Mononuclear cell (primary cell): Measurements from ENCODE around the gene FLOT2. TPM values are rescaled to one million over a fixed set of nuclear protein-coding genes. Genes with fewer than 3 reads are reported as not detected.
"Not testable (repeated sequence)": the region's sequence is repeated elsewhere in the genome, so short reads cannot be mapped to it uniquely, and the experiment has no call there.

ENCODE experiments used
- H3K27me3 ChIP-seq: 2 replicates; pipeline ENCODE4 v1.6.0; 2011; ENCODE audit warnings: low read length, control low read depth; ENCODE audit not compliant: insufficient read depth
- H3K4me1 ChIP-seq: 2 replicates; pipeline ENCODE4 v1.5.1; 2011; ENCODE audit warnings: mild to moderate bottlenecking, low read length, control low read depth; ENCODE audit not compliant: insufficient read depth
- H3K4me3 ChIP-seq: 2 replicates; pipeline ENCODE4 v1.5.1; 2011; ENCODE audit warnings: mild to moderate bottlenecking, low read length, moderate library complexity
- H3K9me3 ChIP-seq: 2 replicates; pipeline ENCODE4 v1.5.1; 2011; ENCODE audit warnings: low read depth, mild to moderate bottlenecking, control low read depth, low read length
- total RNA-seq: library from RNA; depleted of rRNA; stranded (reverse); fragments of >200 nt; gene quantifications from one replicate; pipeline ENCODE4 v1.2.3, GENCODE V29; 2012

The FLOT2 gene
- total RNA-seq, 1 donor, result 52.7 TPM

- Histone ChIP-seq H3K4me3 (peak overlapping the region; percentile 2), H3K4me1 (peaks cover 86% of the 10 kb centered on the region)
- H3K27me3 ChIP-seq, H3K9me3 ChIP-seq: not testable (repeated sequence)
Observed at GRCh38 chr17:28893248-28894183, 4.0 kb downstream of the FLOT2 start.

- Histone ChIP-seq H3K4me1 (peaks cover 77% of the 10 kb centered on the region), H3K27me3 (no peaks in the 10 kb centered on the region), H3K9me3 (no peaks in the 10 kb centered on the region), H3K4me3 (no peak overlapping the region)
Observed at GRCh38 chr17:28892024-28892423, 5.5 kb downstream of the FLOT2 start.

DNA sequence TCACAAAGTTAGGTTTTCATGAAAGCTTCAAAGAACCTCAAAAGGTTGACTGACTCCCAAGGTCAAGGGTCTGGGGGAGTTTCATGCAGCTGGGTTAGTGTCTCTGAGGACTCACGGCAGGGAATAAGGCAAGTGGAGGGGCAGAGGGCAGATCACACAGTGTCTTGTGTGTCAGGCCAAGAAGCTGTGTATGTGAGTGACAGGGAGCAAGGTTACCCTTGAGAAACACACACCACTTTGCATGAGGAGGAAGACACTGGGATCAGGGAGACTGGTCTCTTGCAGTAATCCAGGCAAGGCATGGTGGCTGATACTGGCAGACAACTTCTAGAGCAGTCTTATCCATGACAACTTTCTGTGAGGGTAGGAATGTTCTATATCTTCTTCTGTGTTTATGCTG, 6.3 kb downstream of the FLOT2 start:
- peaks cover 69% of the 10 kb centered on the region for H3K4me1 ChIP-seq
- no peaks in the 10 kb centered on the region for H3K27me3 ChIP-seq
- H3K4me3 ChIP-seq, result no peak overlapping the region
- no peaks in the 10 kb centered on the region for H3K9me3 ChIP-seq

GRCh38 chr17:28889996-28890395, 7.5 kb downstream of the FLOT2 start:
- H3K9me3 ChIP-seq, result no peaks in the 10 kb centered on the region
- no peaks in the 10 kb centered on the region for H3K27me3 ChIP-seq
- no peak overlapping the region for H3K4me3 ChIP-seq
- peaks cover 57% of the 10 kb centered on the region for H3K4me1 ChIP-seq

- Histone ChIP-seq H3K27me3 (no peaks in the 10 kb centered on the region), H3K9me3 (no peaks in the 10 kb centered on the region), H3K4me3 (no peak overlapping the region), H3K4me1 (peaks cover 45% of the 10 kb centered on the region)
Observed at GRCh38 chr17:28888832-28889231, 8.7 kb downstream of the FLOT2 start.

DNA sequence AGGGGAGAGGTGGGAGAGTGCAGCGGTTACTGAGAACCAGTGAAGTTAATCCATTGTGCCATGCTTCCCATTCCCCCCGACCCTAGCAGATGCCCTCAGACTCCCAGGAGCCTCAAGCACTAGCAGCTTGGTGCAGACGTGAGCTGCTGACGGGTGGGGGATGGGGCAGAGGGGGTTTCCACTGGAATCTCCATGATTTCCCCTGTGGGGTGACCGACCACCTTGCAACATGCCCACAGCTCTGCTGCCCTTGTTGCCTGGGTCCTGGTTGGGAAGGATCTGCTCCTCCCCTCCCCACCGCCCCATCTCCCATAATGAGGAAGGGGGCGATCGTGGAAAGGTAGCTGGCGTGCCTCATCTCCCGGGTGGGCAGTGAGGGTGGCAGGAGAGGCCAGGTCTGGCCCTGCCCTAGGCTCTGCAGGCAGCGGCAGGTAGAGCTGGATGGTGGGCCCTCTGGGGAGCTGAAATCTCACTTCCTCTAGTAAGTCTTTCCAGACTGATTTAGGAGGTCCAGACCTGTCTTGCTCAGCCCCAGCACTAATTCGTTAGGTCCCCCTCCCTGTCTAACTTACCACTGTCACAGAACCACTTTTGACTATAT, 9.6 kb downstream of the FLOT2 start:
- Histone ChIP-seq H3K27me3 (no peaks in the 10 kb centered on the region), H3K4me1 (peaks cover 36% of the 10 kb centered on the region), H3K4me3 (no peak overlapping the region), H3K9me3 (no peaks in the 10 kb centered on the region)

DNA sequence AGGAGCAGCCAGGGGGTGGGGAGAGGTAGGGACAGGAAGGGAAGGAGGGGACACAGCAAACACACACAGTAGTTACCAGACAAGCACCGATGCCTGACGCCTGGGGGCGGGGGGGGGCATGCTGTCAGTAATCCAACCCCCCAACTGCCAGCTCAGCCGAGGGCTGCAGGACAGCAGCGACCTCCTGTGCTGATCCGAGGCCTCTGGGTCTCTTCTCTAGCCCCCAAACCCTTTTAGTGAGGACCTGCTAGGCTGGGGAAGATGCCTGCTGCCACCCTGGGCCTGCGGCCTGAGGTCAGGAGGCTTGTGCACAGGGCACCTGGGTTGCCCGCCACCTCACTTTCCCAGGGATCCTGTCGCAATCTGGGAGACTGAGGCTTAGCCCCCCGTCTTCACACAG, 11.6 kb downstream of the FLOT2 start:
- Histone ChIP-seq H3K4me3 (no peak overlapping the region), H3K9me3 (no peaks in the 10 kb centered on the region), H3K27me3 (no peaks in the 10 kb centered on the region), H3K4me1 (peaks cover 16% of the 10 kb centered on the region)

DNA sequence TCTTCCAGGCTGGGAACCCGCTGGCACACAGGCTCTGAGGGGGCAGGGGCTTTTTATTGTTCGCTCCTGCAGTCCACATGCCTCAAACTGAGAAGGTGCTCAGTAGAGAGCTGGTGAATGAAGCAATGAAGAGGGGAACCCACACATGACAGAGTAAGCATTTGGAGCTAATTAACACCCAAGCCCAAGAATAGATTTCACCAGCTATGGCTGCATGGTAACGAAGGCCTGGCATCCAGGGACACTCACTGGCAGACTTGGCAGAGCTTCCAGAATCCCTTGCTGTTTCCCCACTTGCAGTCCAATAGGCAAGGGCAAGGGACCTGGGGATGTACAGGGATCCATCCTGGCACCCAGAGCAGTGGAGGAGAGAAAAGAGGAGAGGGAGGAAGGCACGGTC, 12.2 kb downstream of the FLOT2 start:
- Histone ChIP-seq H3K9me3 (no peaks in the 10 kb centered on the region), H3K4me1 (peaks cover 12% of the 10 kb centered on the region), H3K27me3 (no peaks in the 10 kb centered on the region), H3K4me3 (no peak overlapping the region)

DNA sequence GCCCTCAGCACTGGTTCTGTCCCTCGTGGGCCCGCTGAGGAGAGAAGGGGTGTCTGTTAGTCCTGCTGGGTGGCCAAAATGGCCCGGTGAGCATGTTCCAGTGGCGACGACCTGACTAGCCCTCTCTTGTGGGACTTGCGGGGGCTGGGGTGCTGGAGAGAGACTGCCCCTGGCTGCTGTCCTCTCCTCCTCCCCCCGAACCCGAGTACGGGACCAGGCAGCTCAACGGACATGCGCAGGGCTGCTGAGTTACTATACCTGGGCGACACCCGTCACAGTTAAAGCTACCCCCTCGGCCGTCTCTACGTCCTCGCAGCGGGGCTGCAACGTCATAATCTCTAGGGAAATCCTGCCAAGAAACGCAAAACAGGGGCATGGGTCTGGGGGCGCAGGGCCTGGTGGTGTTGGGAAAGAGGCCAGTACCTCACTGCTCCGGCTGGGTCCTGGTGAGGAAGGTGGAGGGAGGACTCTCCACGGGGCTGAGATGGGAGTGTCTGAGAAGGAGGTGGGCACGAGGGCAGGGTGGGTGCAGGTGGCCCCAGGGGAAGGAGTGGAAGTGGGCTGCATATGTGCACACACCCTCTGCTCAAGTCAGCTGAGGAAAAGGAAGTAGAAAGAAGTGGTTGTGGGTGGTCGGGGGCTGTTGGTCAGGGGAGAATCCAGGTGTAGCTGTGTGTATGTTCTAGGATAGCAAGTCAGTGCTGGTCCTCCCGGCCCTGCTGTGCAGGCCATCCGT, 13.4 kb downstream of the FLOT2 start:
- no peak overlapping the region for H3K4me3 ChIP-seq
- H3K27me3 ChIP-seq, result no peaks in the 10 kb centered on the region
- no peaks in the 10 kb centered on the region for H3K4me1 ChIP-seq
- no peaks in the 10 kb centered on the region for H3K9me3 ChIP-seq

DNA sequence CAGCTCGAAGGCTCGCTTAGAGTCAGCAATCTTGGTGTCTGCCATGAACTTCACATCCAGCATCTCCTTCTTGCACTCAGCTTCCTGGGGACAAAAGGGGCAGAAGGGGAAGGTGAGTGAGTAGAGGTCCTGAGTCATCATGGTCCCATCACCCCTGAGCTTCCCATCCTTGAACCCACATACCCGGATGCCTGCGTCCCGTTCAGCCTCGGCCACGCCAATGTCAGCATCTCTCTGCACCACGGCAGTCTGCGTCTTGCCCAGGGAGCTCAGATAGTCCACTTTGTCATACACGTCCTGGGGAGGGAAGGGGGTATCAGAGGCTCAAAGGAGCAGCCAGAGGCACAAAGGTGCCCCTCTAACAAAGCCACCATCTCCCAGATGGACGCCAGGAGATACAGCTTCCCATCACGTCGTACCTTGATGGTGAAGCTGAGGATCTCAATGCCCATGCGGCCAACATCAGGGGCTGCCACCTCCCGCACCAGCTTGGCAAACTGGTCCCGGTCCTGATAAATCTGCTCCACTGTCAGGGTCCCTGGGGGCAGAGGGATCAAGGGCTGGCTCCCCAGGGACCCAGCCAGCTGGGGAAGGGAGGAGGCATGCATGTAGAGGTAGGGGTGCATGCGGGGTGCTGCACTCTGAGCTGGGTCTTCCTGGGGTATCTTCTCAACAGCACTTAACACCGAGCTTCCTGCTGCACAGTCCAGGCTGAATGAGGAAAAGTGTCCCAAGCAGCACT, 15.2 kb downstream of the FLOT2 start:
- Histone ChIP-seq H3K4me3 (no peak overlapping the region), H3K4me1 (no peaks in the 10 kb centered on the region), H3K9me3 (no peaks in the 10 kb centered on the region), H3K27me3 (no peaks in the 10 kb centered on the region)

GRCh38 chr17:28881533-28882056, 15.9 kb downstream of the FLOT2 start:
- no peak overlapping the region for H3K4me3 ChIP-seq
- no peaks in the 10 kb centered on the region for H3K27me3 ChIP-seq
- no peaks in the 10 kb centered on the region for H3K4me1 ChIP-seq
- no peaks in the 10 kb centered on the region for H3K9me3 ChIP-seq

GRCh38 chr17:28880572-28880945, 17.0 kb downstream of the FLOT2 start:
- H3K4me1 ChIP-seq, result no peaks in the 10 kb centered on the region
- no peak overlapping the region for H3K4me3 ChIP-seq
- H3K9me3 ChIP-seq, result no peaks in the 10 kb centered on the region
- no peaks in the 10 kb centered on the region for H3K27me3 ChIP-seq

DNA sequence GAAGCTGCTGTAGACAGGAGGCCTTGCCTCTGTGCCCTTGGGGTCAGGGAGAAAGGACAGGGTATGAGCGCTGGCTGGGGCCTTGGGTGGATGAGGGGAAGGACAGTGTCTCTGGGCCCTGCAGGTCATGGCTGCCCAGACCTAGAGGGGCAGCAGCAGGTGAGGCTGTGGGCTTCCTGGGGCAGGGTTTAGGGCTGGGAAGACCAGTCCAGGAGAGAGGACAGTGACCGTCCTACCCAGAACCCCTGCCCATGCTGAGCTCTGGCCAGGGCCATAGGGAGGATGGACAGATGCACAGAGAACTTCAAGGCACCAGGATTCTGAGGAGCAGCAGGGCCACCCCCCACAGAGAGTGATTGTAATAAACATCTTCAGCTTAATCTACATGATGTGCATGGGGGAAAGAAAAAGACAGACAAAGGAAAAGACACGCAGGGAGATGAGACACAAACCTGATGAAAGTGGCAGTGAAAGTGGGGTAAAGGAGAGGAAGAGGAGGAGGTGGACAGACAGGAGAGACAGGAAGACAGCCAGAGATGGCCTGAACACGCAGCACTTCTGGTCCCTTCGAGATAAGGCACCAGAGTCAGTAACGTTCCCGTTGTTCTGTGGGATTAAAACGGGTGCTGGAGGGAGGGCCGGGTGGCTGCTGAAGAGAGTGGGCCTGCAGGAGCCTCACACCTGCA, 17.5 kb downstream of the FLOT2 start:
- Histone ChIP-seq H3K27me3 (no peaks in the 10 kb centered on the region), H3K9me3 (no peaks in the 10 kb centered on the region), H3K4me1 (no peaks in the 10 kb centered on the region), H3K4me3 (no peak overlapping the region)

DNA sequence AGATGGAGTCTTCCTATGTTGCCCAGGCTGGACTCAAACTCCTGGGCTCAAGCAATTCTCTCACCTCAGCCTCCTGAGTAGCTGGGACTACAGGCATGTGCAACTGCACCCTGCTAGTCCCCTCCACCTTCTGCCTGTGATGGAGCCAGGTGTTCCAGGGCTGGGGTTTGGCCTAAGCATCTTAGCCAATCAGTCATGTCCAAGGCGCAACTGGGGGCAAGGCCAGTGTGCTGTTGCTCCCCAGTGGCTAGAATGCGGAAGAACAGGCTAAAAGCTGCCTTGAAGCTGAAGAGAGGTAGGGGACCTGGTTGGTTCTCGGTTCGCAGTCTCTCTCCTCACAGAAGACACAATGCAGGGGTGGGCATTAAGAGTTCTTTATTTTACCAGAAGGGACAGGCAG, 18.6 kb downstream of the FLOT2 start:
- no peak overlapping the region for H3K4me3 ChIP-seq

More for the DNA sequence above, 18.6 kb downstream of the FLOT2 start:
- Histone ChIP-seq H3K27me3 (no peaks in the 10 kb centered on the region), H3K9me3 (no peaks in the 10 kb centered on the region), H3K4me1 (no peaks in the 10 kb centered on the region)
